Stomach (tissue), 9 donors: ENCODE results near the gene CCBE1. TPM values are rescaled to one million over a fixed set of nuclear protein-coding genes. Genes with fewer than 3 reads are reported as not detected.

Experiments used
- DNase-seq, 2 donors: peaks; one replicate each; pipeline versions ENCODE4 v3.0.0 to v3.0.0-alpha.2; 2013 to 2019
- H3K27ac ChIP-seq, 5 donors: fragments of 200-600 bp in 4 of 5; sonication (generic) in 4 of 5; one replicate each; pipeline ENCODE4 v1.5.1; 2013 to 2019; ENCODE audit warnings: mild to moderate bottlenecking in 1 of 5, moderate library complexity in 1 of 5
- H3K27me3 ChIP-seq, 3 donors: fragments of 200-600 bp; sonication (generic); one replicate each; pipeline ENCODE4 v1.5.1; 2017 to 2019; ENCODE audit warnings: mixed run types in 1 of 3
- H3K36me3 ChIP-seq, 4 donors: fragments of 200-600 bp; sonication (generic); 1 replicate in 3 of 4; 2 replicates in 1 of 4; pipeline ENCODE4 v1.5.1; 2016 to 2019
- H3K4me1 ChIP-seq, 4 donors: fragments of 200-600 bp; sonication (generic); one replicate each; pipeline ENCODE4 v1.5.1; 2016 to 2019
- H3K4me3 ChIP-seq, 4 donors: fragments of 200-600 bp; sonication (generic) in 3 of 4; one replicate each; pipeline ENCODE4 v1.5.1; 2016 to 2019; ENCODE audit warnings: mild to moderate bottlenecking in 1 of 4
- H3K9me3 ChIP-seq, 4 donors: fragments of 200-600 bp; sonication (generic); one replicate each; pipeline ENCODE4 v1.5.1; 2016 to 2019
- EP300 ChIP-seq: sonication (generic); formaldehyde crosslinking; IDR thresholded peaks from one replicate; pipeline ENCODE4 v1.6.1; 2017; ENCODE audit warnings: antibody characterized with exemption
- POLR2A ChIP-seq, 4 donors: fragments of 450-650 bp; IDR thresholded peaks; one replicate each; pipeline ENCODE4 v1.6.1; 2016; ENCODE audit warnings: antibody characterized with exemption in 4 of 4, control low read depth in 2 of 4, mild to moderate bottlenecking in 1 of 4, moderate library complexity in 1 of 4
- POLR2AphosphoS5 ChIP-seq, 3 donors: sonication (generic); formaldehyde crosslinking; IDR thresholded peaks; one replicate each; pipeline ENCODE4 v1.6.1; 2016; ENCODE audit warnings: antibody characterized with exemption in 3 of 3
- WGBS, 5 donors: extraction: QIAGEN DNeasy Blood & Tissue Kit in 3 of 5; methylation state at CpG; one replicate each; pipeline versions ENCODE4 v1.1.5 to v1.1.7; 2013 to 2018; 5-methylcytosine and 5-hydroxymethylcytosine counted together
- intact Hi-C: fragments of 100-400 bp; cut with DNase I; formaldehyde crosslinking; loops from one replicate; pipeline ENCODE4 v1.15.1; 2023; ENCODE audit warnings: low total_unique reads
- polyA plus RNA-seq, 3 donors: library from polyadenylated mRNA; stranded (reverse); fragments of 200-250 nt; gene quantifications; one replicate each; pipeline ENCODE4 v1.2.3, GENCODE V29; 2013
- total RNA-seq, 5 donors: library from RNA; depleted of rRNA; stranded (reverse); fragments of >200 nt; gene quantifications; one replicate each; pipeline versions ENCODE4 v1.1.0 to v1.2.3, GENCODE V29; 2014 to 2016
- TF ChIP-seq, protein P1 (sequence below), 7 experiments: fragments of 450-650 bp in 4 of 7; fragments of 200-600 bp in 3 of 7; sonication (generic) in 3 of 7; IDR thresholded peaks; one replicate each; pipeline ENCODE4 v1.5.1; 2016 to 2019; ENCODE audit warnings: antibody characterized with exemption in 7 of 7, control low read depth in 2 of 7, mild to moderate bottlenecking in 1 of 7
- donor health status: healthy with polysubstance abuse.
- donor health status: Bipolar disorder and iron deficiency.
- donor health status: healthy.

CCBE1 gene
- total and polyA plus RNA-seq, 8 donors, result 0.29 to 4.0 (median 1.2) TPM

DNA sequence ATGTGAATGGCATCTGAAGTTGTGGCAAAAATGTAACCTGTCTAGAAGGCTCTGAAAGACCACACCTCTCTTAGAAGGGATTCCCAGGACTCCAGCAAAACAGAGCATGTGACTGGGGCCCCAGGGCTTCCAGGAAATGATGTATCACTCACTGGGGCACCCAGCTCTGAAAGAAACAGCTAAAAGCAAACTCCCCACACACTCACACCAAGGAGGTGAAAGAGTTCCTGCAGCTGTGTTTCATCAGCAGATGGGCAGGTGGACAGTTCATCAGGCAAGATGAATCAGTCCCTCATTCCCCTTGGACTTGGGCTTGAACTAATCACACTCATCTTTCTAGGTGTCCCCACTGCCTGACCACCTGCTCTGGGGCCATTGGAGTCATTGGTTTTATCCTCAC is 76.2 kb downstream of the CCBE1 start:
- H3K4me1 ChIP-seq, result peaks cover 0 to 9% (median 0%) of the 10 kb centered on the region in 4 donors
- H3K27me3 ChIP-seq, result peaks cover 0 to 8% (median 0%) of the 10 kb centered on the region in 3 donors
- H3K4me3 ChIP-seq, result no peak overlapping the region
- H3K9me3 ChIP-seq, result no peaks in the 10 kb centered on the region
- DNase-seq, result no peak
- no peak for TF ChIP-seq EP300
- no peak for TF ChIP-seq POLR2AphosphoS5 (IDR thresholded peaks at IDR 0.05)
- TF ChIP-seq, protein P1, sequence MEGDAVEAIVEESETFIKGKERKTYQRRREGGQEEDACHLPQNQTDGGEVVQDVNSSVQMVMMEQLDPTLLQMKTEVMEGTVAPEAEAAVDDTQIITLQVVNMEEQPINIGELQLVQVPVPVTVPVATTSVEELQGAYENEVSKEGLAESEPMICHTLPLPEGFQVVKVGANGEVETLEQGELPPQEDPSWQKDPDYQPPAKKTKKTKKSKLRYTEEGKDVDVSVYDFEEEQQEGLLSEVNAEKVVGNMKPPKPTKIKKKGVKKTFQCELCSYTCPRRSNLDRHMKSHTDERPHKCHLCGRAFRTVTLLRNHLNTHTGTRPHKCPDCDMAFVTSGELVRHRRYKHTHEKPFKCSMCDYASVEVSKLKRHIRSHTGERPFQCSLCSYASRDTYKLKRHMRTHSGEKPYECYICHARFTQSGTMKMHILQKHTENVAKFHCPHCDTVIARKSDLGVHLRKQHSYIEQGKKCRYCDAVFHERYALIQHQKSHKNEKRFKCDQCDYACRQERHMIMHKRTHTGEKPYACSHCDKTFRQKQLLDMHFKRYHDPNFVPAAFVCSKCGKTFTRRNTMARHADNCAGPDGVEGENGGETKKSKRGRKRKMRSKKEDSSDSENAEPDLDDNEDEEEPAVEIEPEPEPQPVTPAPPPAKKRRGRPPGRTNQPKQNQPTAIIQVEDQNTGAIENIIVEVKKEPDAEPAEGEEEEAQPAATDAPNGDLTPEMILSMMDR (IDR thresholded peaks at IDR 0.05), result no peak
- no peak for TF ChIP-seq POLR2A (IDR thresholded peaks at IDR 0.05)
- no peak overlapping the region for H3K27ac ChIP-seq
- H3K36me3 ChIP-seq, result no peaks in the 10 kb centered on the region
- intact Hi-C loops, result no loop called here

DNA sequence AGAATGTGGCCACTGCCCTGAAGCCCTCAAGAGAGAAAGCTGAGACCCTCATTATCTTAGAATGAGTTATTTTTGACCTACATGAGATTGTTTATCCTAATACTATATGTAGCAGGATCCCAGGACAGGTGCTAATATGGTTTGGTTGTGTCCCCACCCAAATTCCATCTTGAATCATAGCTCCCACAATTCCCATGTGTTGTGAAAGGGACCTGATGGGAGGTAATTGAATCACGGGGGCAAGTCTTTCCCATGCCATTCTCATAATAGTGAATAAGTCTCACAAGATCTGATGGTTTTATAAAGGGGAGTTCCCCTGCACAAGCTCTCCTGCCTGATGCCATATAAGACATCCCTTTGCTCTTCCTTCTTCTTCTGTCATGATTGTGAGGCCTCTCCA is 76.8 kb downstream of the CCBE1 start:
- H3K9me3 ChIP-seq, result no peaks in the 10 kb centered on the region

DNA sequence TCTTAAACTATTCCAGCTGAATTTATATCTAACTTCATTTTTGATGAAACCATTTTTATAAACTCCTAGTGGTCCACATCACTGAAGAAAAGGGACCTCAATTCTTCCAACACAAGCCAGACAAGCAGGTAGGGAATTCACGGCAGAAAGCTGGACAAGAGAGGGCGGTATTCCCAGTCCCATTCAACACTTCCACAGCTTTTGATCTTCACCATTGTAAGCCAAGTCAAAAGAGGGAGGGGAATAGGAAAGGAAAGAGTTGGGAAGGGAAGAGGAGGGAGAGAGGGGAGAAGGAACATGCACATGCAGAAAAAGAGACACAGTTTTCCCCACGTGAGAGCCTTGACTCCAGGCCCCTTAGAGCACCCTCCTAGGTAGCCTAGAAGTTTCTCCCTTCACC is 77.4 kb downstream of the CCBE1 start:
- intact Hi-C loops, result no loop called here
- no peaks in the 10 kb centered on the region for H3K9me3 ChIP-seq
- peaks cover 0 to 9% (median 0%) of the 10 kb centered on the region in 4 donors for H3K4me1 ChIP-seq
- TF ChIP-seq, protein P1 (IDR thresholded peaks at IDR 0.05), result no peak
- TF ChIP-seq POLR2A (IDR thresholded peaks at IDR 0.05) (no peak), EP300 (no peak), POLR2AphosphoS5 (IDR thresholded peaks at IDR 0.05) (no peak)
- H3K4me3 ChIP-seq, result no peak overlapping the region
- DNase-seq, result no peak
- no peaks in the 10 kb centered on the region for H3K36me3 ChIP-seq
- H3K27me3 ChIP-seq, result peaks cover 0 to 8% (median 0%) of the 10 kb centered on the region in 3 donors
- 63 to 86% (median 81%) methylated on average over 3 of the region's 3 CpGs for WGBS, 5 donors
- H3K27ac ChIP-seq, result no peak overlapping the region

More for the DNA sequence above, 76.8 kb downstream of the CCBE1 start:
- TF ChIP-seq POLR2A (IDR thresholded peaks at IDR 0.05) (no peak), POLR2AphosphoS5 (IDR thresholded peaks at IDR 0.05) (no peak), EP300 (no peak)
- TF ChIP-seq, protein P1 (IDR thresholded peaks at IDR 0.05), result no peak
- no peak overlapping the region for H3K27ac ChIP-seq
- no peak overlapping the region for H3K4me3 ChIP-seq
- H3K4me1 ChIP-seq, result peaks cover 0 to 9% (median 0%) of the 10 kb centered on the region in 4 donors
- peaks cover 0 to 8% (median 0%) of the 10 kb centered on the region in 3 donors for H3K27me3 ChIP-seq
- H3K36me3 ChIP-seq, result no peaks in the 10 kb centered on the region
- DNase-seq, result no peak
- WGBS, 5 donors, result 81 to 92% (median 85%) methylated on average over 1 of the region's 1 CpG
- intact Hi-C loops, result no loop called here

GRCh38 chr18:59617468-59617932 is 79.7 kb downstream of the CCBE1 start:
- intact Hi-C loops, result no loop called here
- Histone ChIP-seq H3K4me1 (peaks cover 0 to 4% (median 0%) of the 10 kb centered on the region in 4 donors), H3K27me3 (peaks cover 0 to 8% (median 0%) of the 10 kb centered on the region in 3 donors), H3K27ac (no peak overlapping the region), H3K9me3 (no peaks in the 10 kb centered on the region), H3K36me3 (no peaks in the 10 kb centered on the region), H3K4me3 (no peak overlapping the region)
- no peak for DNase-seq
- WGBS, 5 donors, result 20 to 40% (median 32%) methylated on average over 3 of the region's 3 CpGs
- TF ChIP-seq POLR2AphosphoS5 (IDR thresholded peaks at IDR 0.05), result no peak
- no peak for TF ChIP-seq EP300
- TF ChIP-seq, protein P1 (IDR thresholded peaks at IDR 0.05), result no peak
- TF ChIP-seq POLR2A (IDR thresholded peaks at IDR 0.05), result no peak
